HEK293 (cell line): ENCODE data around the gene ELN.

ENCODE experiments used
- CTCF ChIA-PET: fragments of 350-600 bp; formaldehyde crosslinking; extraction: SDS; loops from one replicate; lab custom pipeline; 2021; ENCODE audit warnings: antibody characterized with exemption; lab: Yijun Ruan, JAX
- POLR2A ChIA-PET: fragments of 300-600 bp; formaldehyde crosslinking; extraction: SDS; loops from one replicate; lab custom pipeline; 2020; ENCODE audit warnings: antibody characterized with exemption, inconsistent platforms; lab: Yijun Ruan, JAX
- H3K27ac ChIP-seq: fragments of 200-500 bp; sonication (Bioruptor generic); 2 replicates; pipeline ENCODE4 v1.5.1; 2014; ENCODE audit warnings: low read depth, low read length, control low read depth, inconsistent platforms; ENCODE audit errors: extremely low read depth
- H3K36me3 ChIP-seq, 2 experiments: fragments of 200-500 bp in 1 of 2; sonication (Bioruptor generic) in 1 of 2; 1 replicate in 1 of 2; 2 replicates in 1 of 2; pipeline ENCODE4 v1.5.1; 2014 to 2017; ENCODE audit warnings: inconsistent platforms in 2 of 2, low read length in 2 of 2; ENCODE audit not compliant: control insufficient read depth in 2 of 2, insufficient read depth in 1 of 2
- H3K4me1 ChIP-seq: fragments of 200-500 bp; sonication (Bioruptor generic); 2 replicates; pipeline ENCODE4 v1.5.1; 2014; ENCODE audit warnings: mild to moderate bottlenecking, low read length, inconsistent platforms; ENCODE audit not compliant: control insufficient read depth, insufficient read depth
- H3K4me3 ChIP-seq: 2 replicates; pipeline ENCODE4 v1.5.1; 2011; ENCODE audit warnings: low read depth, mild to moderate bottlenecking, control low read depth, low read length, moderate library complexity
- H3K9me3 ChIP-seq: fragments of 200-500 bp; sonication (Bioruptor generic); 2 replicates; pipeline ENCODE4 v1.5.1; 2014; ENCODE audit warnings: low read depth, low read length, inconsistent platforms; ENCODE audit not compliant: control insufficient read depth, insufficient read depth
- PATZ1 ChIP-seq: fragments of 450-650 bp; formaldehyde crosslinking; IDR thresholded peaks from 2 replicates; pipeline ENCODE4 v1.5.1; 2016; ENCODE audit warnings: missing biosample characterization, missing genetic modification characterization
- REST ChIP-seq: fragments of 450-650 bp; formaldehyde crosslinking; IDR thresholded peaks from 2 replicates; pipeline ENCODE4 v1.5.1; 2016; ENCODE audit warnings: missing biosample characterization, missing genetic modification characterization
- SCRT2 ChIP-seq: fragments of 450-650 bp; formaldehyde crosslinking; IDR thresholded peaks from 2 replicates; pipeline ENCODE4 v1.5.1; 2016; ENCODE audit warnings: missing biosample characterization, missing genetic modification characterization
- TCF7L2 ChIP-seq: IDR thresholded peaks from 2 replicates; pipeline ENCODE4 v1.6.1; 2011; ENCODE audit warnings: low read depth, mild to moderate bottlenecking, inconsistent platforms, low read length, moderate library complexity, borderline replicate concordance
- ZBTB17 ChIP-seq: fragments of 450-650 bp; formaldehyde crosslinking; IDR thresholded peaks from 2 replicates; pipeline ENCODE4 v1.5.1; 2016; ENCODE audit warnings: missing biosample characterization, missing genetic modification characterization
- ZBTB8A ChIP-seq: fragments of 450-650 bp; formaldehyde crosslinking; IDR thresholded peaks from 2 replicates; pipeline ENCODE4 v1.5.1; 2016; ENCODE audit warnings: missing biosample characterization, missing genetic modification characterization
- ZFP69B ChIP-seq: fragments of 450-650 bp; formaldehyde crosslinking; IDR thresholded peaks from 2 replicates; pipeline ENCODE4 v1.5.1; 2016; ENCODE audit warnings: missing biosample characterization, missing genetic modification characterization
- ZNF121 ChIP-seq: fragments of 450-650 bp; formaldehyde crosslinking; IDR thresholded peaks from 2 replicates; pipeline ENCODE4 v1.5.1; 2016; ENCODE audit warnings: missing biosample characterization, missing genetic modification characterization
- ZNF223 ChIP-seq: fragments of 450-650 bp; formaldehyde crosslinking; IDR thresholded peaks from 2 replicates; pipeline ENCODE4 v1.5.1; 2016; ENCODE audit warnings: missing biosample characterization, missing genetic modification characterization
- ZNF510 ChIP-seq: fragments of 450-650 bp; formaldehyde crosslinking; IDR thresholded peaks from 2 replicates; pipeline ENCODE4 v1.5.1; 2018; ENCODE audit warnings: mild to moderate bottlenecking, missing genetic modification characterization, missing biosample characterization; ENCODE audit not compliant: insufficient replicate concordance
- ZNF561 ChIP-seq: fragments of 450-650 bp; IDR thresholded peaks from 2 replicates; pipeline ENCODE4 v1.5.1; 2018; ENCODE audit warnings: missing biosample characterization, missing genetic modification characterization, borderline replicate concordance

ELN gene

GRCh38 chr7:74064696-74065095 is 36.7 kb downstream of the ELN start:
- POLR2A ChIA-PET = no interaction called here

GRCh38 chr7:74066626-74067025 is 38.7 kb downstream of the ELN start:
- Histone ChIP-seq H3K4me3 (no peak overlapping the region), H3K9me3 (no peaks in the 10 kb centered on the region), H3K4me1 (no peaks in the 10 kb centered on the region), H3K27ac (no peak overlapping the region), H3K36me3 (no peaks in the 10 kb centered on the region)
- CTCF ChIA-PET = interaction anchor here (2.0 to 3.0 kb wide), 4 partner anchors 13 to 140 kb away, joined by 8 to 20 read pairs (median 10); partner anchors contain the start of gene LIMK1
- POLR2A ChIA-PET = no interaction called here
- TF ChIP-seq ZNF561 (no peak), ZFP69B (tag by site-specific recombination) (no peak), ZNF223 (tag by site-specific recombination) (no peak), PATZ1 (tag by site-specific recombination) (no peak), REST (tag by site-specific recombination) (no peak), ZNF510 (tag by site-specific recombination) (no peak), TCF7L2 (no peak)

More at GRCh38 chr7:74064696-74065095, 36.7 kb downstream of the ELN start:
- TF ChIP-seq ZNF121 (tag by site-specific recombination) (0 out of 2 replicates have a peak, but pooled peaks have one; percentile 40), SCRT2 (tag by site-specific recombination) (no peak), ZBTB8A (tag by site-specific recombination) (no peak)
- no peaks in the 10 kb centered on the region for H3K4me1 ChIP-seq
- no peaks in the 10 kb centered on the region for H3K9me3 ChIP-seq
- CTCF ChIA-PET = interaction anchor here (0.6 to 3.0 kb wide), 8 partner anchors 14 to 336 kb away, joined by 3 to 9 read pairs (median 3); no protein-coding TSS in a partner anchor
- H3K27ac ChIP-seq = no peak overlapping the region
- no peak overlapping the region for H3K4me3 ChIP-seq
- H3K36me3 ChIP-seq = no peaks in the 10 kb centered on the region

GRCh38 chr7:74068378-74069085 is 40.6 kb downstream of the ELN start:
- TF ChIP-seq ZBTB17 (tag by site-specific recombination) (0 out of 2 replicates have a peak, but pooled peaks have one; percentile 0), ZNF510 (tag by site-specific recombination) (no peak)
- H3K9me3 ChIP-seq = no peaks in the 10 kb centered on the region
- ChIA-PET CTCF (interaction anchor here (0.6 to 2.8 kb wide), 27 partner anchors 8 to 404 kb away, joined by 3 to 20 read pairs (median 5); partner anchors contain the start of gene LIMK1), POLR2A (interaction anchor here (0.6 to 1.7 kb wide), 2 partner anchors 15 to 158 kb away, joined by 4 to 7 read pairs; partner anchors contain the start of gene LIMK1)
- no peak overlapping the region for H3K4me3 ChIP-seq
- no peaks in the 10 kb centered on the region for H3K36me3 ChIP-seq
- H3K4me1 ChIP-seq = no peaks in the 10 kb centered on the region
- no peak overlapping the region for H3K27ac ChIP-seq
